Upper lobe of left lung (tissue), 6 donors: Measurements from ENCODE around the gene ARRB1. TPM values are rescaled to one million over a fixed set of nuclear protein-coding genes. Genes with fewer than 3 reads are reported as not detected.

Experiments used
- ATAC-seq, 2 donors: fragments of 200-7000 bp; cut with Tn5 transposase; one replicate each; pipeline ENCODE4 v1.9.1; 2022; ENCODE audit warnings: mild to moderate bottlenecking in 2 of 2, moderate library complexity in 2 of 2; ENCODE audit not compliant: low FRiP score in 2 of 2
- DNase-seq, 2 donors: peaks; one replicate each; pipeline ENCODE4 v3.0.0-alpha.2; 2019 to 2020
- H3K27ac ChIP-seq, 4 donors: fragments of 200-600 bp; sonication (generic); one replicate each; pipeline ENCODE4 v1.5.1; 2016 to 2019
- H3K27me3 ChIP-seq, 4 donors: fragments of 200-600 bp; sonication (generic); one replicate each; pipeline ENCODE4 v1.5.1; 2017 to 2019
- H3K36me3 ChIP-seq, 4 donors: fragments of 200-600 bp; sonication (generic); one replicate each; pipeline ENCODE4 v1.5.1; 2016 to 2019
- H3K4me1 ChIP-seq, 4 donors: fragments of 200-600 bp; sonication (generic); one replicate each; pipeline ENCODE4 v1.5.1; 2018 to 2019
- H3K4me3 ChIP-seq, 4 donors: fragments of 200-600 bp; sonication (generic); one replicate each; pipeline ENCODE4 v1.5.1; 2017 to 2019; ENCODE audit warnings: mild to moderate bottlenecking in 2 of 4, moderate library complexity in 1 of 4
- H3K9me3 ChIP-seq, 4 donors: fragments of 200-600 bp; sonication (generic); one replicate each; pipeline ENCODE4 v1.5.1; 2018 to 2019
- CTCF ChIP-seq, 6 experiments: fragments of 450-650 bp in 4 of 6; fragments of 200-600 bp in 2 of 6; sonication (generic) in 2 of 6; IDR thresholded peaks; one replicate each; pipeline ENCODE4 v1.5.1; 2016 to 2019; ENCODE audit warnings: antibody characterized with exemption in 6 of 6
- EP300 ChIP-seq, 4 donors: sonication (generic); formaldehyde crosslinking; IDR thresholded peaks; one replicate each; pipeline ENCODE4 v1.5.1; 2017; ENCODE audit warnings: antibody characterized with exemption in 4 of 4, control low read depth in 2 of 4
- POLR2A ChIP-seq, 4 donors: fragments of 450-650 bp; IDR thresholded peaks; one replicate each; pipeline ENCODE4 v1.5.1; 2016 to 2017; ENCODE audit warnings: antibody characterized with exemption in 4 of 4, mild to moderate bottlenecking in 2 of 4
- POLR2AphosphoS5 ChIP-seq, 2 donors: sonication (generic); formaldehyde crosslinking; IDR thresholded peaks; one replicate each; pipeline ENCODE4 v1.5.1; 2017; ENCODE audit warnings: antibody characterized with exemption in 2 of 2
- WGBS, 2 donors: methylation state at CpG; one replicate each; pipeline ENCODE4 v1.1.5; 2017 to 2018; 5-methylcytosine and 5-hydroxymethylcytosine counted together
- total RNA-seq, 6 donors: library from RNA; depleted of rRNA in 4 of 6; stranded (reverse); fragments of >200 nt in 4 of 6; gene quantifications; one replicate each; pipeline versions ENCODE4 v1.1.0 to v1.2.1, GENCODE V29; 2016 to 2021
- donor health status: DM: no; HTN: no; CAD: no; lungs with moderate emphysema.
- donor health status: DM: no; HTN: yes; CAD: no; lungs with severe emphysema.

Gene ARRB1
- total RNA-seq, 6 donors from 2014 or later, result 119 to 235 (median 170) TPM

GRCh38 chr11:75248924-75249256, 102.6 kb downstream of the ARRB1 start:
- peaks cover 0 to 6% (median 2%) of the 10 kb centered on the region in 4 donors for H3K9me3 ChIP-seq
- H3K36me3 ChIP-seq, result no peaks in the 10 kb centered on the region
- DNase-seq, result no peak
- H3K4me1 ChIP-seq, result peaks cover 0 to 7% (median 2%) of the 10 kb centered on the region in 4 donors
- no peak overlapping the region for H3K4me3 ChIP-seq
- TF ChIP-seq EP300 (IDR thresholded peaks at IDR 0.05) (no peak), POLR2AphosphoS5 (IDR thresholded peaks at IDR 0.05) (no peak)
- no peak overlapping the region for H3K27ac ChIP-seq
- 34 to 41% methylated on average over 10 to 11 of the region's 11 CpGs for WGBS, 2 donors
- ATAC-seq, result no peak
- H3K27me3 ChIP-seq, result no peaks in the 10 kb centered on the region

- peaks cover 3 to 14% (median 5%) of the 10 kb centered on the region in 4 donors for H3K4me1 ChIP-seq
- WGBS, 2 donors, result 79 to 83% methylated on average over 3 to 11 of the region's 11 CpGs
- no peaks in the 10 kb centered on the region for H3K36me3 ChIP-seq
- H3K27me3 ChIP-seq, result peaks cover 0 to 15% (median 6%) of the 10 kb centered on the region in 4 donors
- H3K27ac ChIP-seq, result no peak overlapping the region
- no peaks in the 10 kb centered on the region for H3K9me3 ChIP-seq
- H3K4me3 ChIP-seq, result no peak overlapping the region
- TF ChIP-seq CTCF (IDR thresholded peaks at IDR 0.05), result no peak
- TF ChIP-seq EP300 (IDR thresholded peaks at IDR 0.05), result no peak
- no peak for TF ChIP-seq POLR2AphosphoS5 (IDR thresholded peaks at IDR 0.05)
- TF ChIP-seq POLR2A (IDR thresholded peaks at IDR 0.05), result no peak
- DNase-seq (no peak), ATAC-seq (no peak)
Measured at GRCh38 chr11:75246671-75247350, 104.7 kb downstream of the ARRB1 start.

GRCh38 chr11:75246006-75246670, 105.3 kb downstream of the ARRB1 start:
- H3K27me3 ChIP-seq, result peaks cover 0 to 17% (median 8%) of the 10 kb centered on the region in 4 donors
- H3K4me1 ChIP-seq, result peaks cover 3 to 21% (median 7%) of the 10 kb centered on the region in 4 donors
- no peaks in the 10 kb centered on the region for H3K36me3 ChIP-seq
- TF ChIP-seq EP300 (IDR thresholded peaks at IDR 0.05) (no peak), POLR2AphosphoS5 (IDR thresholded peaks at IDR 0.05) (no peak)
- H3K4me3 ChIP-seq, result no peak overlapping the region
- no peak for DNase-seq
- H3K27ac ChIP-seq, result no peak overlapping the region
- WGBS, 2 donors, result 58 to 68% methylated on average over 6 to 7 of the region's 7 CpGs
- H3K9me3 ChIP-seq, result no peaks in the 10 kb centered on the region
- no peak for ATAC-seq

DNA sequence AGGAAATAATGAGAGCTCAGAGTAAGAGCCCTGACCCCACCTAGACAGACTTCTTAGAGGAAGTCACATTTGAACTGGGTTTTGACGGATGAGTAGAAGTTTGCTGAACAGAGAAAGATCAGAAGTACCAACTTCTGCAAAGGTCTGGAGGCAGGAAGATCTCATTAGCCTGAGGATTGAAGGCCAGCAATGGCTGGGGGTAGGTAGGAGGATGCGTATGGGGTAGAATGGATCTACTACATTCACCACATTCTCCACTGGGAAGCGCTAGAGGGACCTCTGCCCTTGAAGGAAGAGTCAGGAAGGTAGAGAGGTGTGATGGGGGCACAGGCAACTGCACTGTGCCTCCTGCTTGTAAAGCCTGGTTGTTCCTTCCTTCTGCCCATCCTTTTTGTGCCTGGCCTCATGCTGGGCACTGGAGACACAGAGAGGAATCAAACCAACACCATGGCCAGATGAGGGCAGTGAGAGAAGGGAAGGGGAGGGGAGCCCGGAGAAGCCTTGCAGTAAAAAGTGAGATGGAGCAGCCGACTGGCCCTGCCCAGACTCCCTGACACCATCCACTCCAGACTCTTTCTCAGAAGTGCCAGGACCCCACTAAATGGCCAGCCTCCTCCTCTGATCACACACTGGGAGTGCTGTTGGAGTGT, 106.0 kb downstream of the ARRB1 start:
- Histone ChIP-seq H3K27ac (no peak overlapping the region), H3K4me3 (no peak overlapping the region), H3K27me3 (peaks cover 0 to 23% (median 11%) of the 10 kb centered on the region in 4 donors), H3K4me1 (peaks cover 7 to 27% (median 13%) of the 10 kb centered on the region in 4 donors), H3K9me3 (no peaks in the 10 kb centered on the region), H3K36me3 (no peaks in the 10 kb centered on the region)
- ATAC-seq (no peak), DNase-seq (peak in 1 of 2 donors; percentile 8)
- 71 to 80% methylated on average over 5 of the region's 5 CpGs for WGBS, 2 donors
- no peak for TF ChIP-seq POLR2A (IDR thresholded peaks at IDR 0.05)
- no peak for TF ChIP-seq POLR2AphosphoS5 (IDR thresholded peaks at IDR 0.05)
- no peak for TF ChIP-seq EP300 (IDR thresholded peaks at IDR 0.05)
- no peak for TF ChIP-seq CTCF (IDR thresholded peaks at IDR 0.05)

- Histone ChIP-seq H3K4me1 (peaks cover 12 to 33% (median 17%) of the 10 kb centered on the region in 4 donors), H3K4me3 (no peak overlapping the region), H3K9me3 (no peaks in the 10 kb centered on the region), H3K36me3 (no peaks in the 10 kb centered on the region), H3K27me3 (peaks cover 0 to 34% (median 16%) of the 10 kb centered on the region in 4 donors), H3K27ac (no peak overlapping the region)
- DNase-seq (peak in 1 of 2 donors; percentile 17), ATAC-seq (no peak)
- 68 to 73% methylated on average over 10 of the region's 10 CpGs for WGBS, 2 donors
- no peak for TF ChIP-seq CTCF (IDR thresholded peaks at IDR 0.05)
Measured at GRCh38 chr11:75244052-75244814, 107.2 kb downstream of the ARRB1 start.
